WTC11 (cell line): ENCODE measurements around the gene MYO16.

Source experiments
- ATF3 ChIP-seq: sonication (generic); formaldehyde crosslinking; conservative IDR thresholded peaks from 2 replicates; pipeline ENCODE4 v1.8.1; 2022; ENCODE audit warnings: mild to moderate bottlenecking, missing genetic modification reagents
- ATF6 ChIP-seq: sonication (generic); formaldehyde crosslinking; IDR thresholded peaks from 2 replicates; pipeline ENCODE4 v1.8.1; 2023; ENCODE audit warnings: mild to moderate bottlenecking, missing genetic modification reagents
- CREB1 ChIP-seq: sonication (generic); formaldehyde crosslinking; IDR thresholded peaks from 2 replicates; pipeline ENCODE4 v1.8.0; 2023; ENCODE audit warnings: mild to moderate bottlenecking, missing genetic modification reagents
- CTCF ChIP-seq: fragments of 200-600 bp; IDR thresholded peaks from 2 replicates; pipeline ENCODE4 v1.8.0; 2022; ENCODE audit warnings: antibody characterized with exemption
- E2F4 ChIP-seq: sonication (generic); formaldehyde crosslinking; IDR thresholded peaks from 2 replicates; pipeline ENCODE4 v1.8.1; 2022; ENCODE audit warnings: low read depth, mild to moderate bottlenecking, moderate library complexity, missing genetic modification reagents, borderline replicate concordance
- GRHL2 ChIP-seq: fragments of 250-450 bp; sonication (Bioruptor Pico); IDR thresholded peaks from 2 replicates; pipeline ENCODE4 v1.8.0; 2022; ENCODE audit warnings: mild to moderate bottlenecking, moderate library complexity; ENCODE audit not compliant: insufficient replicate concordance, severe bottlenecking
- OVOL2 ChIP-seq: fragments of 250-450 bp; sonication (Bioruptor Pico); IDR thresholded peaks from 2 replicates; pipeline ENCODE4 v1.9.0; 2021; ENCODE audit warnings: mild to moderate bottlenecking, borderline replicate concordance
- TP53 ChIP-seq: sonication (generic); formaldehyde crosslinking; IDR thresholded peaks from 2 replicates; pipeline ENCODE4 v1.8.1; 2023; ENCODE audit warnings: mild to moderate bottlenecking, missing genetic modification reagents
- TF ChIP-seq, protein P1 (sequence below): sonication (generic); formaldehyde crosslinking; IDR thresholded peaks from 2 replicates; pipeline ENCODE4 v1.8.0; 2022; ENCODE audit warnings: mild to moderate bottlenecking, missing genetic modification reagents
- TF ChIP-seq, protein P2 (sequence below): sonication (generic); formaldehyde crosslinking; IDR thresholded peaks from 2 replicates; pipeline ENCODE4 v1.8.1; 2022; ENCODE audit warnings: low read depth, missing genetic modification reagents, borderline replicate concordance

DNA sequence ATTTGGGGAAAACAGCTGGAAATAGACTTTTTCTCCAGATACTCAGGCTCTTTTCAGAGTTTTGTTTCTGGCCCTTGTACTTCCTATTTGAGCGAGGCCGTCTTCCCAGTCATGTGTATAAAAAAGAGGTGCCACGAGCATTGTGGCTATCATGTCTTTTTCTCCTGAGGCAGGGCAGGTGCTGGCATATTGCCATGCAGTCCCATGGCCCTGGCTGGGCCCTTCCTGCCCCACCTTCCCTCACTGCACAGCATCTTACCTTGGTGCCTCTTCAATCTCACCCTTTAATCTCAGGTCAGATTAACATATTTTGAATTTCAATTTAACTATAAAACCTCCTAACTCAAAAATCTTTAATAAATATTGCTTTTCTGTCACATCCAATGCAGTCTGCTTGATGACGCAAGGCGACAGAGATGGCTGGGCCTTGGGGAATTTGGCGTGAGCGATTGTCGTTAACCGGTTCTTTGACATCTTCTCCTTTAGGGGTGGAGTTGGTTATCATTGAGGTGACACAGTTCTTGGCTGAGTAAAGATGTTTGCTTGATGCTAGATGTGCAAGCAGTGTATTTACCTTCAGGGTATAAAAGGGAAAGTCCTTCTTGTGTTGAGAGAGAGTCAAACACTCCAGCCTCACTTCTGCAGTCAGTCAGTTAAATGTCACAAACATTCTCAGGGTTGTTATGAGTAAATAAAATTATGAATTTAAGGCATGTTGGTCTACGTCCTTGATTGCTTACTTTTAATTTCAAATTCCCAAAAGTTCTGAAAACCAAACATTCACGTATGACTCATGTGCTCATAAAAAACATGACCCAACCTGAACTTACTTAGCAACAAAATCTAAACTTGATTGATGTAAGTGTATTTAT is 289.9 kb downstream of the MYO16 start:
- TF ChIP-seq CTCF (no peak), CREB1 (CRISPR knock-in tag) (no peak), ATF6 (CRISPR knock-in tag) (no peak), E2F4 (CRISPR knock-in tag) (no peak), GRHL2 (CRISPR knock-in tag) (no peak), OVOL2 (no peak), ATF3 (CRISPR knock-in tag) (no peak), TP53 (CRISPR knock-in tag) (no peak)
- TF ChIP-seq, protein P1, sequence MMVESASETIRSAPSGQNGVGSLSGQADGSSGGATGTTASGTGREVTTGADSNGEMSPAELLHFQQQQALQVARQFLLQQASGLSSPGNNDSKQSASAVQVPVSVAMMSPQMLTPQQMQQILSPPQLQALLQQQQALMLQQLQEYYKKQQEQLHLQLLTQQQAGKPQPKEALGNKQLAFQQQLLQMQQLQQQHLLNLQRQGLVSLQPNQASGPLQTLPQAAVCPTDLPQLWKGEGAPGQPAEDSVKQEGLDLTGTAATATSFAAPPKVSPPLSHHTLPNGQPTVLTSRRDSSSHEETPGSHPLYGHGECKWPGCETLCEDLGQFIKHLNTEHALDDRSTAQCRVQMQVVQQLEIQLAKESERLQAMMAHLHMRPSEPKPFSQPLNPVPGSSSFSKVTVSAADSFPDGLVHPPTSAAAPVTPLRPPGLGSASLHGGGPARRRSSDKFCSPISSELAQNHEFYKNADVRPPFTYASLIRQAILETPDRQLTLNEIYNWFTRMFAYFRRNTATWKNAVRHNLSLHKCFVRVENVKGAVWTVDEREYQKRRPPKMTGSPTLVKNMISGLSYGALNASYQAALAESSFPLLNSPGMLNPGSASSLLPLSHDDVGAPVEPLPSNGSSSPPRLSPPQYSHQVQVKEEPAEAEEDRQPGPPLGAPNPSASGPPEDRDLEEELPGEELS (CRISPR knock-in tag): no peak
- TF ChIP-seq, protein P2, sequence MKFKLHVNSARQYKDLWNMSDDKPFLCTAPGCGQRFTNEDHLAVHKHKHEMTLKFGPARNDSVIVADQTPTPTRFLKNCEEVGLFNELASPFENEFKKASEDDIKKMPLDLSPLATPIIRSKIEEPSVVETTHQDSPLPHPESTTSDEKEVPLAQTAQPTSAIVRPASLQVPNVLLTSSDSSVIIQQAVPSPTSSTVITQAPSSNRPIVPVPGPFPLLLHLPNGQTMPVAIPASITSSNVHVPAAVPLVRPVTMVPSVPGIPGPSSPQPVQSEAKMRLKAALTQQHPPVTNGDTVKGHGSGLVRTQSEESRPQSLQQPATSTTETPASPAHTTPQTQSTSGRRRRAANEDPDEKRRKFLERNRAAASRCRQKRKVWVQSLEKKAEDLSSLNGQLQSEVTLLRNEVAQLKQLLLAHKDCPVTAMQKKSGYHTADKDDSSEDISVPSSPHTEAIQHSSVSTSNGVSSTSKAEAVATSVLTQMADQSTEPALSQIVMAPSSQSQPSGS (CRISPR knock-in tag): no peak
